GM12874 (cell line): ENCODE results near the gene BCL2L1.

ENCODE experiments used
- CTCF ChIP-seq: IDR thresholded peaks from 2 replicates; pipeline ENCODE4 v1.5.1; 2011; ENCODE audit warnings: low read depth, mild to moderate bottlenecking, control low read depth, low read length, moderate library complexity; ENCODE audit not compliant: insufficient read depth

BCL2L1 gene

GRCh38 chr20:31759836-31760518, 37.3 kb upstream of the BCL2L1 start:
- no peak for TF ChIP-seq CTCF

- TF ChIP-seq CTCF, result no peak
Measured at GRCh38 chr20:31758991-31759390, 36.3 kb upstream of the BCL2L1 start.

- TF ChIP-seq CTCF, result no peak
Measured at GRCh38 chr20:31758521-31758920, 35.9 kb upstream of the BCL2L1 start.

GRCh38 chr20:31757254-31757653, 34.6 kb upstream of the BCL2L1 start:
- no peak for TF ChIP-seq CTCF

- TF ChIP-seq CTCF, result no peak
Measured at GRCh38 chr20:31751126-31751525, 28.5 kb upstream of the BCL2L1 start.

- TF ChIP-seq CTCF, result no peak
Measured at GRCh38 chr20:31749223-31749622, 26.6 kb upstream of the BCL2L1 start.

- no peak for TF ChIP-seq CTCF
Measured at GRCh38 chr20:31747640-31748039, 25.0 kb upstream of the BCL2L1 start.
